Endothelial cell of umbilical vein (primary cell): ENCODE data around the gene CCDC57. TPM values are rescaled to one million over a fixed set of nuclear protein-coding genes. Genes with fewer than 3 reads are reported as not detected.

ENCODE experiments used
- BruUV-seq: library from RNA; stranded (reverse); fragments of 400-500 nt; replicated peaks from 2 replicates; lab custom pipeline; 2021; lab: Mats Ljungman, UMichigan
- CTCF ChIA-PET: fragments of 300-600, 350-600 bp; sonication (Branson Sonifier 250); formaldehyde crosslinking; loops from one replicate; lab custom pipeline; 2021; ENCODE audit warnings: antibody characterized with exemption, inconsistent platforms; lab: Charles Lee
- POLR2A ChIA-PET: fragments of 300-600, 350-600 bp; sonication (Branson Sonifier 250); formaldehyde crosslinking; loops from one replicate; lab custom pipeline; 2021; ENCODE audit warnings: antibody characterized with exemption, inconsistent platforms; lab: Charles Lee
- DNase-seq: peaks from one replicate; pipeline ENCODE4 v3.0.0-alpha.2; 2011; ENCODE audit warnings: low read depth, low spot score
- FAIRE-seq: peaks from 2 replicates; lab custom pipeline; 2011; peaks lifted over from hg19 to GRCh38; lab: Jason Lieb, UNC
- H2AFZ ChIP-seq: 2 replicates; pipeline ENCODE4 v1.6.0; 2012; ENCODE audit warnings: low read depth, low read length, control low read depth, inconsistent platforms
- H3K27ac ChIP-seq: 2 replicates; pipeline ENCODE4 v1.5.1; 2011; ENCODE audit warnings: low read depth, mild to moderate bottlenecking, control low read depth, low read length, moderate library complexity; ENCODE audit not compliant: insufficient read depth
- H3K27me3 ChIP-seq, 2 experiments: 2 replicates each; pipeline versions ENCODE4 v1.6.0 to v1.6.1; 2011; ENCODE audit warnings: low read length in 2 of 2, mixed read lengths in 1 of 2; ENCODE audit not compliant: control insufficient read depth in 2 of 2, insufficient read depth in 2 of 2
- H3K36me3 ChIP-seq, 2 experiments: 2 replicates in 1 of 2; 3 replicates in 1 of 2; pipeline ENCODE4 v1.5.1; 2011; ENCODE audit warnings: low read length in 2 of 2, mild to moderate bottlenecking in 1 of 2, moderate library complexity in 1 of 2; ENCODE audit not compliant: control insufficient read depth in 2 of 2, insufficient read depth in 2 of 2; ENCODE audit errors: extremely low read depth in 1 of 2
- H3K4me1 ChIP-seq: 3 replicates; pipeline ENCODE4 v1.5.1; 2011; ENCODE audit warnings: mild to moderate bottlenecking, low read length; ENCODE audit not compliant: control insufficient read depth, insufficient read depth; ENCODE audit errors: extremely low read depth
- H3K4me2 ChIP-seq: 2 replicates; pipeline ENCODE4 v1.6.1; 2011; ENCODE audit warnings: low read length, control low read depth, mixed read lengths; ENCODE audit not compliant: insufficient read depth
- H3K4me3 ChIP-seq, 3 experiments: fragments of 200-600 bp in 1 of 3; sonication (generic), shearing (Covaris generic) in 1 of 3; replicated peaks in 1 of 3; 2 replicates each; pipeline ENCODE4 v1.5.1; 2011 to 2016; ENCODE audit warnings: control low read depth in 3 of 3, low read length in 3 of 3, mild to moderate bottlenecking in 2 of 3, inconsistent platforms in 1 of 3, low read depth in 1 of 3, moderate library complexity in 1 of 3; ENCODE audit not compliant: insufficient read depth in 1 of 3
- H3K79me2 ChIP-seq: 2 replicates; pipeline ENCODE4 v1.6.0; 2012; ENCODE audit warnings: low read length, inconsistent platforms; ENCODE audit not compliant: control insufficient read depth, insufficient read depth
- H3K9ac ChIP-seq: replicated peaks from 2 replicates; pipeline ENCODE3; 2011; ENCODE audit warnings: low read length, control low read depth; ENCODE audit not compliant: insufficient read depth; ENCODE audit errors: extremely low read depth
- H3K9me1 ChIP-seq: replicated peaks from 3 replicates; pipeline ENCODE4 v1.6.0; 2011; ENCODE audit warnings: mild to moderate bottlenecking, low read length; ENCODE audit not compliant: control insufficient read depth, insufficient read depth; ENCODE audit errors: extremely low read depth
- H3K9me3 ChIP-seq: replicated peaks from 2 replicates; pipeline ENCODE4 v1.5.1; 2012; ENCODE audit warnings: low read length, inconsistent platforms; ENCODE audit not compliant: control insufficient read depth, insufficient read depth
- H4K20me1 ChIP-seq: replicated peaks from 2 replicates; pipeline ENCODE3; 2011; ENCODE audit warnings: mild to moderate bottlenecking, low read length; ENCODE audit not compliant: control insufficient read depth, insufficient read depth; ENCODE audit errors: extremely low read depth
- EZH2 ChIP-seq: IDR thresholded peaks from 2 replicates; pipeline ENCODE4 v1.6.1; 2012; ENCODE audit warnings: borderline replicate concordance, low read depth, mild to moderate bottlenecking, moderate library complexity, low read length, inconsistent platforms; ENCODE audit not compliant: severe bottlenecking
- FOS ChIP-seq: IDR thresholded peaks from 2 replicates; pipeline ENCODE4 v1.6.1; 2011; ENCODE audit warnings: mild to moderate bottlenecking, low read length, moderate library complexity, borderline replicate concordance; ENCODE audit not compliant: insufficient read depth
- JUN ChIP-seq: IDR thresholded peaks from 2 replicates; pipeline ENCODE4 v1.6.1; 2011; ENCODE audit warnings: borderline replicate concordance, low read depth; ENCODE audit not compliant: insufficient read length, insufficient read depth
- MYC ChIP-seq: IDR thresholded peaks from one replicate; pipeline ENCODE4 v1.6.1; 2011; ENCODE audit warnings: mild to moderate bottlenecking, low read depth, low read length
- POLR2A ChIP-seq: IDR thresholded peaks from 2 replicates; pipeline ENCODE4 v1.6.1; 2012; ENCODE audit warnings: low read depth, mild to moderate bottlenecking, control low read depth, low read length
- dilution Hi-C: fragments of 300-500 bp; cut with MboI; formaldehyde crosslinking; loops from one replicate; pipeline ENCODE4 v1.15.0; 2019; ENCODE audit warnings: low sequenced_read_pairs; ENCODE audit not compliant: extremely low pct_ligation_motif_present
- intact Hi-C: fragments of 100-400 bp; cut with micrococcal nuclease; formaldehyde crosslinking; loops from one replicate; pipeline ENCODE4 v1.10.0; 2022
- polyA plus RNA-seq, 4 experiments: library from polyadenylated mRNA; depleted of rRNA in 3 of 4; stranded (reverse) in 3 of 4; unstranded in 1 of 4; fragments of >200 nt; gene quantifications; 2 replicates each; pipeline versions ENCODE4 v1.2.1 to v1.2.3, GENCODE V29; 2011 to 2012; ENCODE audit warnings: missing spikeins in 1 of 4
- total RNA-seq: library from RNA; stranded (reverse); gene quantifications from 2 replicates; pipeline ENCODE4 v1.2.3, GENCODE V29; 2021
- TF ChIP-seq, protein P1 (sequence below): IDR thresholded peaks from 2 replicates; pipeline ENCODE4 v1.6.1; 2011; ENCODE audit not compliant: insufficient read depth, insufficient read length

Gene CCDC57
- total and polyA plus RNA-seq, 2 donors (not counting 3 experiments of a cell fraction or from before 2014, with no cell fraction given) = 18.6 to 31.6 TPM

DNA sequence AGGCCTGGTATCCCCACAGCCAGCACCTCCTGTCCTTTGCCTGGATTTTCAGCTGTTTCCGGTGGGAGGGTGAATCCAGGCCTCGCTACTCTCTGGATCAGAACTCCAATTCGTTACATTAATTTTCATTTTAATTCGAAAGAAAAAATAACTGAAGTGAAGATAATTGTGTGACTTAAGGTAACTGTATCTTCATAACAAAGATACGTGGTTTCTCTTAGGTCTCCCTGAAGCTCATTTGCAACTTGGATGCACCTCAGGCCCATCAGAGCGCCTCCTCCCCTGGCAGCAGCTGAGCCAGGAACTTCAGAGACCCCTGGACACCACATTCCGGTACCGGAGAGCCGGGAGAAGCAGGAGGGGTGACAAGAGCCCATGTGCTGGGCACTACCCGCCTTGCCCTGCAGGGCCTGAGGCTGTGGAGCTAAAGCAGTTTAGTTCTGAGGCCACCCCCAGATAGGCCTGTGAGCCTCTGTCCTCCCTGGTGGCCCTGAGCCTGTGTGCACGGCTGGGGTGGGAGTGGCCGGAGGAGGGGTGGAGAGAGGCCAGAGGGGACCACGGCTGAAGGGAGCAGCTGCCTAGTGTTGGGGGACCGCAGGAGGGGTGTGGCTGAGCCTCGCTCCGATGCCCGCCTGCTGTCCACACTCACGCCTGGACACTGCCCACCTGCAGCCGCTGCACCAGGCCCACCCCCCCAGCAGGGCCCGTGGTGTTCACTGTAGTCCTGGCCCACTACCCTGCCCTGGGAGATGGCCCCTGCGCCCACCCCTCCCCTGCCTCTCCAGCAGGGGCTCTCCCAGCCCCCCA lies 135.7 kb downstream of the CCDC57 start:
- Histone ChIP-seq H3K9ac (no peak overlapping the region), H2AFZ (no peak overlapping the region), H3K4me1 (no peaks in the 10 kb centered on the region), H3K9me3 (no peaks in the 10 kb centered on the region), H3K4me2 (no peak overlapping the region), H4K20me1 (no peaks in the 10 kb centered on the region), H3K9me1 (no peaks in the 10 kb centered on the region), H3K36me3 (peaks cover 16 to 26% of the 10 kb centered on the region in 2 experiments), H3K79me2 (no peaks in the 10 kb centered on the region), H3K4me3 (no peak overlapping the region), H3K27me3 (no peaks in the 10 kb centered on the region), H3K27ac (no peak overlapping the region)
- intact Hi-C loops = no loop called here
- DNase-seq = no peak
- BruUV-seq = no TSS peak
- POLR2A ChIA-PET = no interaction called here
- FAIRE-seq = no peak
- no peak for TF ChIP-seq JUN
- TF ChIP-seq FOS = no peak
- CTCF ChIA-PET = interaction anchor here (0.7 kb wide), 1 partner anchor 46 kb away, joined by 3 read pairs; no protein-coding TSS in a partner anchor
- dilution Hi-C loops = no loop called here

DNA sequence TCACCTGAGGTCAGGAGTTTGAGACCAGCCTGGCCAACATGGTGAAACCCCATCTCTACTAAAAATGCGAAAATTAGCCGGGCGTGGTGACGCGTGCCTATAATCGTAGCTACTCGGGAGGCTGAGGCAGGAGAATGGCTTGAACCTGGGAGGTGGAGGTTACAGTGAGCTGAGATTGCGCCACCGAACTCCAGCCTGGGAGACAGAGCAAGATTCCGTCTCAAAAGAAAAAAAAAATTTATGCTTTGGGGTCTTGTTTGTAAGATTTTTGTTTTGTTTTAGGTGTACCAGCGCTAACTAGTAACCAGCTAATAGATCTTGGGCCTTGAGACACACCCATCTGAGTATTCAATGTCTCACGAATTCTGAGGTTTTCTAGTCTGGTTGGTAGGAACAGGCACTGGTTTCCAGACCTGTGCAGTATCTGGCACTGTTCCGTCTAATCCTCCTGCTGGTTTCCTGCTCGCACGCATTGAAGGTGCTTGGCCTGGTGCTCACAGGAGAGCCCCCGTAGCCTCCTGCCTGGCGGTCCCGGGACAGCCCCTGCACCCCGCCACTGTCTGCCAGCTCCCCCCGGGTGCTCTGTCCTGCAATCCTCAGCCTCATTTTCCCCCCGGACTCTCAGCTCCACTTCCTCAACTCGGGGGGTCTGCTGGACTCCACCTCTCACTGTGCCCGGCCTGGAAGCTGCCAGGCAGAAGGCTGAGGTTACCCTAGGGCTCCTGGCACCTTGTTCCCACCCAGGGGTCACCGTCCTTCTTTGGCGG lies 136.4 kb downstream of the CCDC57 start:
- H3K4me3 ChIP-seq = no peak overlapping the region
- H3K27ac ChIP-seq = no peak overlapping the region
- no peaks in the 10 kb centered on the region for H3K9me1 ChIP-seq
- ChIA-PET CTCF (interaction anchor here (0.7 to 1.7 kb wide), 2 partner anchors 46 kb away, joined by 3 to 4 read pairs; no protein-coding TSS in a partner anchor), POLR2A (no interaction called here)
- dilution Hi-C loops (no loop called here), intact Hi-C loops (no loop called here)
- H4K20me1 ChIP-seq = no peaks in the 10 kb centered on the region
- TF ChIP-seq FOS = no peak
- no peak for TF ChIP-seq MYC
- TF ChIP-seq, protein P1, sequence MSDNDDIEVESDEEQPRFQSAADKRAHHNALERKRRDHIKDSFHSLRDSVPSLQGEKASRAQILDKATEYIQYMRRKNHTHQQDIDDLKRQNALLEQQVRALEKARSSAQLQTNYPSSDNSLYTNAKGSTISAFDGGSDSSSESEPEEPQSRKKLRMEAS = no peak
- no peak for TF ChIP-seq EZH2
- no peak for TF ChIP-seq JUN
- no peak for TF ChIP-seq POLR2A
- peaks cover 12 to 20% of the 10 kb centered on the region in 2 experiments for H3K36me3 ChIP-seq
- H3K27me3 ChIP-seq = no peaks in the 10 kb centered on the region
- no peaks in the 10 kb centered on the region for H3K4me1 ChIP-seq
- H3K79me2 ChIP-seq = no peaks in the 10 kb centered on the region
- DNase-seq (no peak), FAIRE-seq (no peak)
- H3K4me2 ChIP-seq = no peak overlapping the region
- no peak overlapping the region for H3K9ac ChIP-seq
- no peaks in the 10 kb centered on the region for H3K9me3 ChIP-seq
- BruUV-seq = no TSS peak
- no peak overlapping the region for H2AFZ ChIP-seq
